GM21528 (cell line): Measurements from ENCODE around the gene DIP2B.
"Not testable (repeated sequence)": the region's sequence is repeated elsewhere in the genome, so short reads cannot be mapped to it uniquely, and the experiment has no call there.

Experiments used
- ATAC-seq: cut with Tn5 transposase; IDR thresholded peaks from one replicate; pipeline ENCODE4 v1.9.1; 2021; ENCODE audit warnings: mild to moderate bottlenecking, moderate library complexity; ENCODE audit not compliant: unreplicated experiment, low FRiP score

Gene DIP2B, protein sequence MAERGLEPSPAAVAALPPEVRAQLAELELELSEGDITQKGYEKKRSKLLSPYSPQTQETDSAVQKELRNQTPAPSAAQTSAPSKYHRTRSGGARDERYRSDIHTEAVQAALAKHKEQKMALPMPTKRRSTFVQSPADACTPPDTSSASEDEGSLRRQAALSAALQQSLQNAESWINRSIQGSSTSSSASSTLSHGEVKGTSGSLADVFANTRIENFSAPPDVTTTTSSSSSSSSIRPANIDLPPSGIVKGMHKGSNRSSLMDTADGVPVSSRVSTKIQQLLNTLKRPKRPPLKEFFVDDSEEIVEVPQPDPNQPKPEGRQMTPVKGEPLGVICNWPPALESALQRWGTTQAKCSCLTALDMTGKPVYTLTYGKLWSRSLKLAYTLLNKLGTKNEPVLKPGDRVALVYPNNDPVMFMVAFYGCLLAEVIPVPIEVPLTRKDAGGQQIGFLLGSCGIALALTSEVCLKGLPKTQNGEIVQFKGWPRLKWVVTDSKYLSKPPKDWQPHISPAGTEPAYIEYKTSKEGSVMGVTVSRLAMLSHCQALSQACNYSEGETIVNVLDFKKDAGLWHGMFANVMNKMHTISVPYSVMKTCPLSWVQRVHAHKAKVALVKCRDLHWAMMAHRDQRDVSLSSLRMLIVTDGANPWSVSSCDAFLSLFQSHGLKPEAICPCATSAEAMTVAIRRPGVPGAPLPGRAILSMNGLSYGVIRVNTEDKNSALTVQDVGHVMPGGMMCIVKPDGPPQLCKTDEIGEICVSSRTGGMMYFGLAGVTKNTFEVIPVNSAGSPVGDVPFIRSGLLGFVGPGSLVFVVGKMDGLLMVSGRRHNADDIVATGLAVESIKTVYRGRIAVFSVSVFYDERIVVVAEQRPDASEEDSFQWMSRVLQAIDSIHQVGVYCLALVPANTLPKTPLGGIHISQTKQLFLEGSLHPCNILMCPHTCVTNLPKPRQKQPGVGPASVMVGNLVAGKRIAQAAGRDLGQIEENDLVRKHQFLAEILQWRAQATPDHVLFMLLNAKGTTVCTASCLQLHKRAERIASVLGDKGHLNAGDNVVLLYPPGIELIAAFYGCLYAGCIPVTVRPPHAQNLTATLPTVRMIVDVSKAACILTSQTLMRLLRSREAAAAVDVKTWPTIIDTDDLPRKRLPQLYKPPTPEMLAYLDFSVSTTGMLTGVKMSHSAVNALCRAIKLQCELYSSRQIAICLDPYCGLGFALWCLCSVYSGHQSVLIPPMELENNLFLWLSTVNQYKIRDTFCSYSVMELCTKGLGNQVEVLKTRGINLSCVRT (N-terminal part only)

DNA sequence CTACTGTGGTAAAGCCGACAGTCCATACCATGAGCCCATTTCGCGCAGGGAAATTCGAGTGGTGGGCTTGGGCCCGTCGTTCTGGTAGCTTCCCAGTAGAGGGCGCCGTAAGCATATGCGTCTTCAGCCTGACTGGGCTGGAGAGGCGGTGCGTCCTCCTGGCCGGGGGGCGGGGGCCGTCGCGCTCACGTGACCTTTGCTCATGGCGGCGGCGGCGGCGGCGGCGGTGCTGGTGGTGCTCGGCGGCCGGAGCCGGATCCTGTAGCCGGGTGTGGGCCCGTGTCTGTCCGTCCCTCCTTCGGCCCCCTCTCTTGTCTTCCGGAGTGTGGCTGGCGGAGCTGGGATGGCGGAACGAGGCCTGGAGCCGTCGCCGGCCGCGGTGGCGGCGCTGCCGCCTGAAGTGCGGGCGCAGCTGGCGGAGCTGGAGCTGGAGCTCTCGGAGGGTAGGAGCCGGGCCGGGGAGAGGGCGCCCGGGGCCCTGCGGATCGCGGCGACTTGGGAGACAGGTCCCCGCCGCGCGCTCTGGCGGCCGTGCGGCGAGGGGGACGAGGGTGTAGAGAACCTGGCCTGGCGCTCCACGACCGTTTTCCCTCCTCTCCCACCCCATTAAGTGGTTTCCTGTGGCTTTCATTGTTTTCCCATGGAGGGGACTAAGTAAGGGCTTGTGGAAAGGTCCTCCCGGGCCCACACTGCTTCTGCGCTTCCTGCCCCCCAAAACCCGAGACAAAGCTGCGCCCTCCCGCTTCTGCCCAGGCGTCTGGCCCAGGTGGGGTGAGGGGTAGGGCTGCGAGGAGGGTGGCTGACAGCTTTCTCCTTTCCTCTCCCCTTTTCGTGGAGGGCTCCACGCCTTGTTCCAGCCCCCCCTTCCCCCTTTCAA, at the start of gene DIP2B:
DIP2B (plus strand) TSS at position 188 of the 877 bp plus-strand sequence; CDS start at position 344, 156 bp downstream.
- ATAC-seq = peak; percentile 71

DNA sequence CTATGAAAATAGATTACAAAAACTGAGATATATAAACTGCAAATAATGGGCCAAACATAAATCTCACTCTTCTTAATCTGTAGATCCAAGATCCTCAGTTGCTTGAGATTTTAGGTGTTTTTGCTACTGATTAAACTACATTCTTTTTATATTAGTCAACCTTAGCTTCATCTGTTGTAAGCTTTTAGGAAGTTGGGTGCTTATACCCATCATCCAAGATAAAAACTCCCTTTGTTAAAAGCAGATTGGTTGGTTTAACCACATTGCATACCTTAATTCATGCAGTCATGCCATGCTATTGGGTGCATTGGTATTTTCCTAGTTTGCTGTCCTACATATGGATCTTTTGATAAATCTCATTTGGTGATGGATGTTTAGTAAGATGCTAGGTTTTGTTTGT, 46.2 kb upstream of the DIP2B start:
- ATAC-seq = no peak

DNA sequence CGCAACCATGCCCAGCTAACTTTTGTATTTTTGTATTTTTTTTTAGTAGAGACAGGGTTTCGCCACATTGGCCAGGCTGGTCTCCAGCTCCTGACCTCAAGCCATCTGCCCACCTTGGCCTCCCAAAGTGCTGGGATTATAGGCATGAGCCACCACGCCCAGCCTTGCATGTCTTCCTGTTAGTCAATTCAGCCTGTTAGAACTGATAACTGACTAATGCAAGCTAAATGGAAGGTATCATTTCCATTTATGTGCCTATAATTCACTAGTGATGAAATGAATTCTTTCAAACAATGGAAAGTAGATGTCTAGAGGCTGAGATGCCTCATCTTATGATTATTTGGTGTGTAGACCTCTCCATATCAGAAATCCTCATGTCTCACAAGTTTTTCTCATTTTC, 37.3 kb upstream of the DIP2B start:
- no peak for ATAC-seq

DNA sequence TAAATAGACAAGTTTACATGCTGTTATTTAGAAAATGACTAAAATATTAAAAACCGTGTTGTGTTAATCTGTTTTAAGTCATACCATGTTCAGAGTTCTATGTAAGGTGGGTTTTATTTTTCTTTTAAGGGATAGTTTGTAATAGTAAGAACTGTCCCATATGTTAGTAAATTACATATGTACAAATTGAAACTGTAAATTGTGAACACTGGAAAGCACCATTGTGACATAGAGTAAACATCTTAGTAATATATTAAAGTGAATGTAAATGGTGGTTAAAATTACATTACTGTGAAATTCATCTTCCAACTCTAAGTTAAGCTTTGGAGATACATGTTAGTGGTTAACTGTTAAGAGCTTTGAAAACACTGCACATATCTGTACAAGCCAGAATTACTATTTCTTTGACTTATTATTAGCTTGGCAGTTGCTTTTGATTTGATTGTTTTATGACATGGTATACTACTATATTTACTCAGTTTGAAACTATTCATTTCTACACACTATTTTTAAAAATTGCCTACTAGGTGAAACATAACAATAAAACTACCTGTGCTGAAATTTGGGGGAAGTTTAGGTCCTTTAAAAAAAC, 27.4 kb upstream of the DIP2B start:
- ATAC-seq = no peak

DNA sequence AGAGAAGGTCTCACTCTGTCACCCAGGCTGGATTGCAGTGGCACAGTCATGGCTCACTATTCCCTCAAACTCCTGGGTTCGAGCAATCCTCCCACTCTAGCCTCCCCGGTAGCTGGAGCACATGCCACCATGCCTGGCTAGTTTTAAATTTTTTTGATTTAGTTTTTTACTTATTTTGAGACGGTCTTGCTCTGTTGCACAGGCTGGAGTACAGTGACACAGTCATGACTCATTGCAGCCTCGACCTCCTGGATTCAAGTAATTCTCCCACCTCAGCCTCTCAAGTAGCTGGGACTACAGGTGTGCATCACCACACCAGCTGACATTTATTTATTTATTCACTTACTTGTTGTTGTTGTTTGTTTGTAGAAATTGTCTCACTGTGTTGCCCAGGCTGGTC, 22.2 kb upstream of the DIP2B start:
- ATAC-seq = no peak

DNA sequence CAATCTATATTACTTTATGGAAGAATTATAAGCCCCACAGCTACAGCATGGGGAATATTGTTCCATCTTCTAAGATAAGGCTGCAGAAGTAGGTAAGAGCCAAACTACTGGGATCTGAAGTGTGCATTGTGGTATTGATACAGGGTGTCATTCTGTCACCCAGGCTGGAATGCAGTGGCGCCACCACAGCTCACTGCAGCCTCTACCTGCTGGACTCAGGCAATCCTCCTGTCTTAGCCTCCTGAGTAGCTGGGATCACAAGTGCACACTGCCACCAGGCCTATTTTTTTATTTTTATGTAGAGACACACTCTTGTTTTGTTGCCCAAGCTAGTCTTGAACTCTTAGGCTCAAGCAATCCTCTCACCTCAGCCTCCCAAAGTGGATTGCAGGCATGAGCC, 21.3 kb upstream of the DIP2B start:
- ATAC-seq = no peak

DNA sequence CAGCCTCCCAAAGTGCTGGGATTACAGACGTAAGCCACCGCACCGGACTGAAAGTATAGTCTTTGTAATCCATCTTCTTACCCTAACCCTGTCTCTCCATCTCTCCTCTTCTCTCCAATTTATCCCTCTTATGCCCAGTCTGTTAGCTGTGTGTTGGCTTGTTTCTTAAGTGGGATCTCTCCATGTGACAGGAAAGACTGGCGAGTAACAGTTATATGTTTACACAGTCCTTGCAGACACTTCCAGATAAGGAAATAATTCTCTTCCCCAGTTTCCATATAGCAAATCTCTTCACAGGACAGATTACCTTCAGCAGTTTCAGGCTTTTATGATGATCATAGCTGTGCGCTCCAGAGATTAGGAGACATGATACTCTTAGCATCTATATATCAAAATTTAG, 16.0 kb upstream of the DIP2B start:
- no peak for ATAC-seq

DNA sequence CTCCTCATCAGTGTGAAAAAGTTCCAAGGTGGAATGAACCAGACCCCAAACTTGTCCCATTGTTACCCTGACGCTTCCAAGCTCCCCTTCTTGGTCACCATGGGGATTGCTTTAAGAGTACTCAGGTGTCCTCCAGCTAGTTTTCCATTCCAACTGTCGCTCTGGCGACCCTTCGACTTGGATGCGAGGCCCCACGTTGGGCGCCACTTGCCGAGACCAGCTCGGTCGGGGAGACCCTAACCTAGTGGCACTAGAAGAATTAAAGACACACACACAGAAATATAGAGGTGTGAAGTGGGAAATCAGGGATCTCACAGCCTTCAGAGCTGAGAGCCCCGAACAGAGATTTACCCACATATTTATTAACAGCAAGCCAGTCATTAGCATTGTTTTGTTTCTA, 6.7 kb upstream of the DIP2B start:
- ATAC-seq = not testable (repeated sequence)

DNA sequence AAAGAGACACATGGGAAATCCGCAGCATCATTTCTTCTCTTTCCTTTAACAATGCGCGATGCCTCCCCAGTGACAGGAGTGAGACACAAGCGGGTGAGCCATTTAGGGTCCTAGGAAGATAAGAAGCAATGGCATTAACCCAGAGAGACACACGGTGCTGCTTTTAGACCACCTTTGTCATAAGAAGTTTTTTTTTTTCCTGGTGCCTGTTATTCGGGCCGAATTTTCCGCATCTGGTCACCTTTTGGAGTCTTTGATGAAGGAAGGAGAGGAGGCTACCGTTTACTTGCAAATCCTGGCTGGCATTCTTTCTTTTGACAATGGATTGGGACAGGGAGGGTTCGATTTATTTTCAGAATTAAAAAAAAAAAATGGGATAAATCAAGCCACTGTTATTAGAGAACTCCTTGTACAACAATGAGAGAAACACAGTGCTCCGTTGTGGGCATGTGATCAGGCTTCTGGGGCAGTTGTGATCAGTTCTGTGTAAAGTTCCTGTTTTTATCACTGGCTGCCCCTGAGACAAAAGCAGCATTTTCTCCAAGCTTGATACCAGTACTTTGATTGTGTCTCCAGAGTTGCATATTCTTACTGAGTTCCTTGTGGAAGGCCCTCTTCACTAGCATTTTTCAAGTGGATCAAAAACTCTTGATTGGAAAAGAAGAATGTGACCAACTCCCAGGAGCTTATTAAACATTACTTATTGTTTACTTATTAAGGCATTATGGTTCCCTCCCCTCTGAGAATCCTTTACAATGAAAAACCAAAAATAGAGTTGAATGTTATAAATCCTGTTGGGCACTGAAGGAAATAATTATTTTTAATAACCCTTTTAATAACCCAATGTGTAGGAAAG, 1.1 kb downstream of the DIP2B start:
- ATAC-seq = no peak

DNA sequence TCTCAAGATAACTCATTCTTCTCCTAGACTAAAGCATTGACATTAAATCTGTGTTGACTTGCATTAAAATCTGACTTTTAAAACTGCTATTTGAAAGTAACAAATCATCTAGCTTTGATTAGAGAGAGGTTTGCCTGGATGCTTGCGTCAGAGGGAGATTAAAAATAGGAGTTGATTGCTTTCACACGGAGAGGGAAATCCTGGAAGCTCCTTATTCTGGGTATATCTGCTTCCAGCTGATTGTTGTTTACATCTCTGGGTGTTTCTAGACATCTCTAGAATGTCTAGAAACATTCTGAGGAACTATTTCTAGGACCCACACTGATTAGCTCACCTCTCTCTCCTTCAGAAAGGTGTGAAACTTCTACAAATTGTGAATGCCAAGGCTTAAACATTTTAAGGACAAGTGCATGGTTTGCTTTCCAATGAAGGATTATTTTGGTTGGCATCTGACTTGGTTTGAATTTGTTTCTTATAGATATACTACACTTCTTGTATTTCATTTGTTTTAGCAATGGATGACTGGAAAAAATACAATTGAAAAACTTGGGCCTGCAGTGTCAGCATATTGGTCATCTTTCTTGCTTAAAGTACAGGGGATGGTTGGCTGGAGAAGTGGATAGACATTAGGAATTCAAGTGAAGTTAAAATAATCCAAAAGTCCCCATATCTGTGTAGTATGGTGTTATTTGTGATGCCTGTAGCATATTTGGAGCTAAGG, 2.1 kb downstream of the DIP2B start:
- ATAC-seq = no peak

DNA sequence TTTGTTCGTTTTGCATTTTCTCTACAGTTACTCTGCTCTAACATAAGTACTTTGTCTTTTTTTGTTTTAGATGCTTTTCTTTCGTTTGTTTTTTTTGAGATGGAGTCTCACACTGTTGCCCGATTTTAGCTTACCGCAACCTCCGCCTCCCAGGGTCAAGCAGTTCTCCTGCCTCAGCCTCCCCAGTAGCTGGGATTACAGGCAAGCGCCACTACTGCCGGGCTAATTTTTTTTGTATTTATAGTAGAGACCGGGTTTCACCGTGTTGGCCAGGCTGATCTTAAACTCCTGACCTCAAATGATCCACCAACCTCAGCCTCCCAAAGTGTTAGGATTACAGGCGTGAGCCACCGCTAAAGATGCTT, 2.7 kb downstream of the DIP2B start:
- no peak for ATAC-seq

DNA sequence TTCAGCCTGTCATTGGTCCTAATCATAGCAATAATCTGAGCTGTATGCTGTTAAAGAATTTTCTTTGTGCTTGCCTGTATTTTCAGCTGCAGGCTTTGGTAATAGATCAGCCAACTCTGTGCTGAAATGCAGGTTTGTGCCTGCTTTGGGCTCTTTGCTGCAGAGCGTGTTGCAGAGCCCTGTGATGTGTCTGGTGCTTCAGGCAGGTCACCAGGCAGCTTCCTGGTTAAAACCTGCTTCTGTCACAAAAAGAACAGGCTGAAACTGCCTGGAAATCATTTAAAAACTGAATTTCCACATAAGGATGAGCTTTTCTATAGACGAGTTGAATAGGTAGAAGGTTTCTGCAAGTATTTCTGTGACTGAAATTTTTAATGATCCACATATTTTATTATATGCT, 3.1 kb downstream of the DIP2B start:
- no peak for ATAC-seq

DNA sequence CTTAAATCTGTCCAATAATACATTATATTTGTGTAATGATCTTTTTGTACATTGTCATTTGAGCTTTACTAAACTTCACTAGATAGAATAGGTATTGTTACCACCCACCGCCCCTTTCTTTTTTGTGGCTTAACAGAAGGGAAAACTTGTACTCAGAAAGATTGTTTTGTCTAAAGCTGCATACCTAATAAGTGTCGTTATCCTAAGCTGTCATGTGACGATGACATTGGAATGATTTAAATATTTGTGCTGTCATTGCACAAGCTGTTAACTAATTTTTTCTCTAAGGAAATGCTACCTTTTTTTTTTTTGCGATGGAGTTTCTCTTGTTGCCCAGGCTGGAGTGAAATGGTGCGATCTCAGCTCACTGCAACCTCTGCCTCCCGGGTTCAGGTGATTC, 3.6 kb downstream of the DIP2B start:
- ATAC-seq = no peak

DNA sequence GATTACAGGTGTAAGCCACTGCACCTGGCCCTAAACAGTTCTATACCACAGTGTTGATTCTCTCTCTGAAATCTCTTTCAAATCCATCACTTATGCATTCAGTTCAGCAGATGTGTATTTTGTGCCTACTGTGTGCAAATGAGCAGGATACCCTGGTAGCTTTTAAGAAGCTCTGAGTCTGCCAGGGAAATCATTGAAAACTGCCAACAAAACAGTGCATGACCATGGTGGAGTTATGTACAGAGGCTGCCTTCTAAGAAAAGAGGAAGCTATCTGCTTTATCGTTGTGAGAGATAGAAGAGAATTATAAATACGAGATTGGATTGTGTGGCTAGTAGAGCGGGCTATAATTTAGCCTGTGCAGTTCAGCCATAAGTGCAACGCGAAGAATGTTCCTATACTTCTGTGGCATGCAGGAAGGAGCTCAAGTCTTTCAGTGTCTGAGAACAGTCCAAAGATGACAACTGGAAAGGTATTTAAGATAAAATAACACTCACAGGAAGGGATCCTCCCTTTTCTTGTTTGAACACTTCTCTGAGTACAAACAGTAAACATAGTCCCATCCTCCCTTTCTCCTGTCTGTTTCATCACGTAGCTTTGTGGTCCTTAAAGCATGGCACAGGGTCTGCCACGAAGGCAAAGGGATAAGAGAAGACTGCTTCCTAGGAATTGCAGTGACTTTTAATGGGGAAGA, 4.3 kb downstream of the DIP2B start:
- ATAC-seq = no peak

DNA sequence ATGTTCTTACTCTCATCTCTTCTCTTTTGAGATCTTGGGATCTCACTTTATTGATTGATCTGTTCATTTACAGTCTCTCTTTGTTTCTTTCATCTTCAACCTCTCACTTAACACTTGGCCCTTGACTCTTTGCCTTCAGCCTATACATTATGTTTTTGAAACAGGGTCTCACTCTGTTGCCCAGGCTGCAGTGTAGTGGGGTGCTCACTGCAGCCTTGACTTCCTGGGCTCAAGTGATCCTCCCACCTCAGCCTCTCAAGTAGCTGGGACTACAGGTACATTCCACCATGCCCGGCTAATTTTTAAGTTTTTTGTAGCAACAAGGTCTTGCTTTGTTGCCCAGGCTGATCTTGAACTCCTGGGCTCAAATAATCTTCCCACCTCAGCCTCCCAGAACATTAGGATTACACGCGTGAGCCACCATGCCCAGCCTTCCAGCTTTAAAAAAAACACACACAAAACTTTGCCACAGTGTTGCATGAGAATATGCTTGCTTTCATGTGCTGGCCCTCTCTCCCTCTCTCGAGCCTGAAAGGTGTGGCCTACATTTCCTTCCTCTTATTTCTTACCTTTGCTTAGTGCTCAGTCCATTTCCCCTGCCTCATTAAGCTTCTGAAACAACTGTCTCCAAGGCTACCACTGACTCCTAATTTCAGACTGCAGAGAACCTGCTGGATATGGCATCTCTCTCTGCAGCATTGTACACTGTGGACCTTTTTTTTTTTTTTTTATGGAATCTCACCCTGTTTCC, 9.9 kb downstream of the DIP2B start:
- no peak for ATAC-seq

DNA sequence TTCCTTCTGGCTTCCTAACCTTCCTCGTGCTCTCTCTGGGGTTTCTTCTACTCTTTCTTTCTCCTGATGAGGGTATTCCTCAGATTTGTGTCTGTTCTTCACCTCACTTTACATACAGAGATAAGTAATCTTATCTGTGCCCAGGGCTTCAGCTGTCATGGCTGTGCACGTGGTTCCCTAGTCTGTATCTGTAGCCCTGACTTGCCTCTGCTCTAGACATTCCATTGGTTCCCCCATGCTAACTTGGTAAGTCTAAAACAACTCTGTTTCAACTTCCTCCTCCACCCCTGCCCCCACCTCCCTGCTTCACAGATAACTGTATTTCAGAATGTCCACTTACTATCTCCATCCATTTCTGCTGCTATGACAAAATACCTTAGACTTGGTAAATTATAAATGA, 10.8 kb downstream of the DIP2B start:
- ATAC-seq = no peak
